ENCODE data around the gene TPM2.

- TF ChIP-seq EZH2phosphoT487 (IDR thresholded peaks at IDR 0.05; ENCODE audit: low read depth) (no peak), CTCF (IDR thresholded peaks at IDR 0.05; ENCODE audit: low read depth, low read length) (no peak)
Measured at GRCh38 chr9:35734096-35734495, 44.4 kb upstream of the TPM2 start.

All from OCI-LY3 (cell line).